ENCODE results near the gene SERPINB6.

GRCh38 chr6:3005077-3005476, 33.7 kb upstream of the SERPINB6 start:
- no peak for TF ChIP-seq POLR2A (IDR thresholded peaks at IDR 0.05; ENCODE audit: low read depth, low read length)
- no peak for TF ChIP-seq CTCF (conservative IDR thresholded peaks at IDR 0.05; ENCODE audit: low read depth, low read length)
- no peak for TF ChIP-seq FOS (IDR thresholded peaks at IDR 0.05; ENCODE audit: low read depth, low read length)
- no peak for TF ChIP-seq MXI1 (IDR thresholded peaks at IDR 0.05; ENCODE audit: borderline replicate concordance, low read depth, low read length)
